Measurements from ENCODE around the gene PAX5.
A peak's percentile ranks its signal among the peaks of the same experiment; 100 is the strongest.

The PAX5 gene

GRCh38 chr9:37025071-37025822 is 8.8 kb downstream of the PAX5 start:
- Histone ChIP-seq H3K4me1 (ENCODE audit: control insufficient read depth, insufficient read depth, low read length, poor library complexity, severe bottlenecking) (peaks cover 43% of the 10 kb centered on the region), H3K27me3 (replicated peaks; ENCODE audit: control insufficient read depth, insufficient read depth, low read length, poor library complexity, severe bottlenecking) (peaks cover 73% of the 10 kb centered on the region), H3K9me3 (ENCODE audit: control insufficient read depth, low read length) (no peaks in the 10 kb centered on the region), H3K36me3 (ENCODE audit: control insufficient read depth, insufficient read depth, low read length) (no peaks in the 10 kb centered on the region), H3K27ac (ENCODE audit: insufficient read depth, low read length, poor library complexity, severe bottlenecking) (no peak overlapping the region), H3K4me3 (ENCODE audit: insufficient read depth, low read depth, low read length, poor library complexity, severe bottlenecking) (peak overlapping the region; percentile 48)
- DNase-seq: no peak

DNA sequence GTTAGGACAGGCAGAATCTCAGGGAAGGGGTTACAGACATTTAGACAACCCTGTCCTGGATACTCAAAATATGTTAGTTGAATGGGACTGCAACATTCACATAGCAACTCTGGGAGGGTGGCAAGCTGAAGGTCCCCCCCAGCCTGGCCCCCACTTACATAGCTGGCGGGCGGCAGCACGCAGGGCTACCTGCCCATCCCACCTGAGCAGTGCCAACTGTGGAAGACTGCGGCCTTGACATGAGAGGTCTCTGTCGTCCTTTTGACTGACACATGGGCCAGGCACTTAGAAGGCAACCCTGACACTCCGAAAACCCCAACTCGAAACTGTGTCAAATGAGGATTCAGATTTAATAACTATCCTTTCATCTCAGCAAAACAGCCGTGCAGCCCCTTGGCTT is 16.5 kb downstream of the PAX5 start:
- no peak overlapping the region for H3K27ac ChIP-seq (ENCODE audit: insufficient read depth, low read length, poor library complexity, severe bottlenecking)
- H3K27me3 ChIP-seq (replicated peaks; ENCODE audit: control insufficient read depth, insufficient read depth, low read length, poor library complexity, severe bottlenecking): peaks cover 12% of the 10 kb centered on the region
- no peaks in the 10 kb centered on the region for H3K9me3 ChIP-seq (ENCODE audit: control insufficient read depth, low read length)
- no peaks in the 10 kb centered on the region for H3K36me3 ChIP-seq (ENCODE audit: control insufficient read depth, insufficient read depth, low read length)
- H3K4me1 ChIP-seq (ENCODE audit: control insufficient read depth, insufficient read depth, low read length, poor library complexity, severe bottlenecking): no peaks in the 10 kb centered on the region
- no peak overlapping the region for H3K4me3 ChIP-seq (ENCODE audit: insufficient read depth, low read depth, low read length, poor library complexity, severe bottlenecking)
- DNase-seq: no peak

GRCh38 chr9:37011530-37011929 is 22.5 kb downstream of the PAX5 start:
- Histone ChIP-seq H3K4me3 (ENCODE audit: insufficient read depth, low read depth, low read length, poor library complexity, severe bottlenecking) (no peak overlapping the region), H3K36me3 (ENCODE audit: control insufficient read depth, insufficient read depth, low read length) (no peaks in the 10 kb centered on the region), H3K9me3 (ENCODE audit: control insufficient read depth, low read length) (no peaks in the 10 kb centered on the region), H3K27me3 (replicated peaks; ENCODE audit: control insufficient read depth, insufficient read depth, low read length, poor library complexity, severe bottlenecking) (peaks cover 11% of the 10 kb centered on the region), H3K27ac (ENCODE audit: insufficient read depth, low read length, poor library complexity, severe bottlenecking) (no peak overlapping the region), H3K4me1 (ENCODE audit: control insufficient read depth, insufficient read depth, low read length, poor library complexity, severe bottlenecking) (no peaks in the 10 kb centered on the region)
- DNase-seq: no peak

- no peaks in the 10 kb centered on the region for H3K9me3 ChIP-seq (ENCODE audit: control insufficient read depth, low read length)
- H3K27ac ChIP-seq (ENCODE audit: insufficient read depth, low read length, poor library complexity, severe bottlenecking): no peak overlapping the region
- H3K36me3 ChIP-seq (ENCODE audit: control insufficient read depth, insufficient read depth, low read length): no peaks in the 10 kb centered on the region
- no peak overlapping the region for H3K4me3 ChIP-seq (ENCODE audit: insufficient read depth, low read depth, low read length, poor library complexity, severe bottlenecking)
- no peaks in the 10 kb centered on the region for H3K4me1 ChIP-seq (ENCODE audit: control insufficient read depth, insufficient read depth, low read length, poor library complexity, severe bottlenecking)
- no peak for DNase-seq
- H3K27me3 ChIP-seq (replicated peaks; ENCODE audit: control insufficient read depth, insufficient read depth, low read length, poor library complexity, severe bottlenecking): peaks cover 13% of the 10 kb centered on the region
Measured at GRCh38 chr9:37010976-37011375, 23.1 kb downstream of the PAX5 start.

- H3K27me3 ChIP-seq (replicated peaks; ENCODE audit: control insufficient read depth, insufficient read depth, low read length, poor library complexity, severe bottlenecking): peaks cover 13% of the 10 kb centered on the region
- H3K4me3 ChIP-seq (ENCODE audit: insufficient read depth, low read depth, low read length, poor library complexity, severe bottlenecking): no peak overlapping the region
Measured at GRCh38 chr9:37010180-37010579, 23.9 kb downstream of the PAX5 start.

GRCh38 chr9:37007295-37007694 is 26.8 kb downstream of the PAX5 start:
- no peak for DNase-seq
- H3K9me3 ChIP-seq (ENCODE audit: control insufficient read depth, low read length): no peaks in the 10 kb centered on the region
- peaks cover 5% of the 10 kb centered on the region for H3K4me1 ChIP-seq (ENCODE audit: control insufficient read depth, insufficient read depth, low read length, poor library complexity, severe bottlenecking)
- H3K4me3 ChIP-seq (ENCODE audit: insufficient read depth, low read depth, low read length, poor library complexity, severe bottlenecking): no peak overlapping the region
- no peaks in the 10 kb centered on the region for H3K36me3 ChIP-seq (ENCODE audit: control insufficient read depth, insufficient read depth, low read length)
- no peak overlapping the region for H3K27ac ChIP-seq (ENCODE audit: insufficient read depth, low read length, poor library complexity, severe bottlenecking)
- H3K27me3 ChIP-seq (replicated peaks; ENCODE audit: control insufficient read depth, insufficient read depth, low read length, poor library complexity, severe bottlenecking): peaks cover 21% of the 10 kb centered on the region

More at GRCh38 chr9:37010180-37010579, 23.9 kb downstream of the PAX5 start:
- DNase-seq: no peak
- Histone ChIP-seq H3K9me3 (ENCODE audit: control insufficient read depth, low read length) (no peaks in the 10 kb centered on the region), H3K36me3 (ENCODE audit: control insufficient read depth, insufficient read depth, low read length) (no peaks in the 10 kb centered on the region), H3K27ac (ENCODE audit: insufficient read depth, low read length, poor library complexity, severe bottlenecking) (no peak overlapping the region), H3K4me1 (ENCODE audit: control insufficient read depth, insufficient read depth, low read length, poor library complexity, severe bottlenecking) (no peaks in the 10 kb centered on the region)

DNA sequence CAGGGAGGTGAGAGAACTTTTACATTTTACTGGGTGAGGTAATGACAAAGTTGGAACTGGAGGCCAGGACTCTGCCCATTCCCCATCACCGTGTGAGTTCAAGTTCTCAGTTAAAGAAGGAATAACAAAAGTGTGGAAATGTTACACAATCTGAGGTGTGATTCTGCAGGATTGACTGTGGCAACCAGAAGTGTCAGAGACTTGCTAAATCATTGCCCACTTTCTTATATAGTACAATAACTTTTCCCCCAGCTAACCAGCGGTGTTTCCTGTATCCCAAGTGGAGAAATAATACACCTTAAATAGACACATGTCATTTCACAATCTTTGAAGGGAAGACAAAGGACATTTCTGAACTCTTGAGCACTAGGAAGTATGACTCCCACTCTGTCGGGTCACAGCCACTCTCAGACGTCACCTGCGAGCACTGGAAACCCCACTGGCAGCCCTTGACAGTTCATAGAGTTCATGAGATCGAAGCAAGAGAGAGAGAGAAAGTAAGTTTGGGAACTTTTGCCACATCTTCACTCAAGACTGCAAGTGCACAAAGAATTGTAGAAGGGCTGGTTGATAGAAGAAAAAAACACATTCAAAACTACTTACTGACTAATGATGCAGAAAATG is 28.4 kb downstream of the PAX5 start:
- H3K9me3 ChIP-seq (ENCODE audit: control insufficient read depth, low read length): no peaks in the 10 kb centered on the region
- H3K27ac ChIP-seq (ENCODE audit: insufficient read depth, low read length, poor library complexity, severe bottlenecking): no peak overlapping the region
- peaks cover 27% of the 10 kb centered on the region for H3K27me3 ChIP-seq (replicated peaks; ENCODE audit: control insufficient read depth, insufficient read depth, low read length, poor library complexity, severe bottlenecking)
- peaks cover 5% of the 10 kb centered on the region for H3K4me1 ChIP-seq (ENCODE audit: control insufficient read depth, insufficient read depth, low read length, poor library complexity, severe bottlenecking)
- no peaks in the 10 kb centered on the region for H3K36me3 ChIP-seq (ENCODE audit: control insufficient read depth, insufficient read depth, low read length)
- no peak for DNase-seq
- no peak overlapping the region for H3K4me3 ChIP-seq (ENCODE audit: insufficient read depth, low read depth, low read length, poor library complexity, severe bottlenecking)

- H3K27ac ChIP-seq (ENCODE audit: insufficient read depth, low read length, poor library complexity, severe bottlenecking): no peak overlapping the region
- no peak overlapping the region for H3K4me3 ChIP-seq (ENCODE audit: insufficient read depth, low read depth, low read length, poor library complexity, severe bottlenecking)
- H3K36me3 ChIP-seq (ENCODE audit: control insufficient read depth, insufficient read depth, low read length): no peaks in the 10 kb centered on the region
- peaks cover 27% of the 10 kb centered on the region for H3K27me3 ChIP-seq (replicated peaks; ENCODE audit: control insufficient read depth, insufficient read depth, low read length, poor library complexity, severe bottlenecking)
- H3K9me3 ChIP-seq (ENCODE audit: control insufficient read depth, low read length): no peaks in the 10 kb centered on the region
- no peak for DNase-seq
- peaks cover 5% of the 10 kb centered on the region for H3K4me1 ChIP-seq (ENCODE audit: control insufficient read depth, insufficient read depth, low read length, poor library complexity, severe bottlenecking)
Measured at GRCh38 chr9:37004424-37004935, 29.6 kb downstream of the PAX5 start.

DNA sequence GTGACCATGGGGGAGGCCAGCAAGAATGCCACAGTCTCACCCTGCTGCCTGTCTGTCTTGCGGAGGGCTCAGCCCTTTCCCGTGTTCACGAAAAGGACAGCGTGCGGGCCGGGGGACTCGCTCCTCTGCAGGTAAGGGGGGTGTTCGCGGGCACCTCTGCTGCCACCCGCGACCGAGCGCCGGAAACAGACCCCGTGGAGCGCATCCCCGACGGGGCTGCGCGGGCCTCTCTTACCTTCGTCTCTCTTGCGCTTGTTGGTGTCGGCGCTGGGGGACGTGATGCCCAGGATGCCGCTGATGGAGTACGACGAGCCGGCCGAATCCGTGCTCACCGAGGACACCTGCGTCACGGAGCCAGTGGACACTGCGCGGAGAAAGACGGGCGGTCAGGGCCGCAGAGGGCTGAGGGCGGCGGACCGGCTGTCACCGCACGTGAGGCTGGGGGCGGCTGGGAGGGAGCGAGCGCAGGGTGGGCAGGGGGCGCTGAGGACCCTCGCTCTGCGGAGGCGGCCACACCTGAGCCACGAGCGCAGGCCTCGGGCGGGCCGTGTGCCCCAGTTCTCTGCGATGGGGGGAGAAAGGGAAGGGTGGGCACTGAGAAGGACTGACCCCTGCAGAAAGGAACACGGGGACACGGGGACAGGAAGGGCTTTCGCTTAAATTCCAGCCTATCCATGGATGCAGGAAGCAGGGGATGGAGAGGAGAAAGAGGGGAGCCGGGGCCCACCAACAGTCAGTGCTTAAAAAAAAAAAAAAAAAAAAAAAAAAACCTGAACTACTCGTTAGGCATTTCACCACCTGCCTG is 31.5 kb downstream of the PAX5 start:
- Histone ChIP-seq H3K27ac (ENCODE audit: insufficient read depth, low read length, poor library complexity, severe bottlenecking) (no peak overlapping the region), H3K27me3 (replicated peaks; ENCODE audit: control insufficient read depth, insufficient read depth, low read length, poor library complexity, severe bottlenecking) (peaks cover 27% of the 10 kb centered on the region), H3K4me3 (ENCODE audit: insufficient read depth, low read depth, low read length, poor library complexity, severe bottlenecking) (no peak overlapping the region), H3K36me3 (ENCODE audit: control insufficient read depth, insufficient read depth, low read length) (no peaks in the 10 kb centered on the region), H3K9me3 (ENCODE audit: control insufficient read depth, low read length) (no peaks in the 10 kb centered on the region), H3K4me1 (ENCODE audit: control insufficient read depth, insufficient read depth, low read length, poor library complexity, severe bottlenecking) (peaks cover 5% of the 10 kb centered on the region)
- no peak for DNase-seq

- DNase-seq: no peak
- H3K27me3 ChIP-seq (replicated peaks; ENCODE audit: control insufficient read depth, insufficient read depth, low read length, poor library complexity, severe bottlenecking): peaks cover 24% of the 10 kb centered on the region
- no peak overlapping the region for H3K27ac ChIP-seq (ENCODE audit: insufficient read depth, low read length, poor library complexity, severe bottlenecking)
- H3K4me1 ChIP-seq (ENCODE audit: control insufficient read depth, insufficient read depth, low read length, poor library complexity, severe bottlenecking): peaks cover 5% of the 10 kb centered on the region
- no peaks in the 10 kb centered on the region for H3K9me3 ChIP-seq (ENCODE audit: control insufficient read depth, low read length)
- H3K36me3 ChIP-seq (ENCODE audit: control insufficient read depth, insufficient read depth, low read length): no peaks in the 10 kb centered on the region
- no peak overlapping the region for H3K4me3 ChIP-seq (ENCODE audit: insufficient read depth, low read depth, low read length, poor library complexity, severe bottlenecking)
Measured at GRCh38 chr9:37002036-37002412, 32.0 kb downstream of the PAX5 start.

Measured in effector memory CD4-positive, alpha-beta T cell (primary cell).